Measurements from ENCODE around the gene LGR6. TPM values are rescaled to one million over a fixed set of nuclear protein-coding genes. Genes with fewer than 3 reads are reported as not detected.

The LGR6 gene
- total and polyA plus RNA-seq, 2 of the 8 experiments (the other 6 are each of a cell fraction or from before 2014, with no cell fraction given) = 0.50 to 1.0 TPM

DNA sequence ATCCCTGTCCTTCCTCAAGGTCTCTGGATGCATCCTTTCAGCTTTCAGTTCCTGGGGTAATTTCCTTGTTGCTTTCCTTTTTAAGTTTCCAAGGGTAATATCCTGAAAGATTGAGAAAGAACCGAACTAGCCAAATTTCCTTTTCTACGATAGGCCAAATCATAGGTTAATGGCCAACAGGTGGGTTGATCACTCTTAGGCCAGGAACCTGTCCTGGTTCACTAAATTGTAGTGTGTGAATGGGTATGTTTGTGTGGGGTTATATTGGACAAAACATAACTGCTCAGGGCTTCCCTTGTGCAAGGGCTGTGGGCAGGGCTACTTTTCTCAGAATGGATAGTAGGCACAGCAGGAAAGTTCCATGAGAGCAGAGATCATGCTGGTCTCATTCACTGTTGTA is 131.0 kb downstream of the LGR6 start:
- H2BK120ac ChIP-seq (replicated peaks; ENCODE audit: low read depth, low read length) = no peak overlapping the region
- H3K18ac ChIP-seq (ENCODE audit: extremely low read depth, low read length) = no peak overlapping the region
- H2BK20ac ChIP-seq (ENCODE audit: low read length) = no peak overlapping the region
- no peak overlapping the region for H4K8ac ChIP-seq (ENCODE audit: extremely low read depth, insufficient read depth, low read length)
- 94% methylated on average over 2 of the region's 2 CpGs; no CpG with 5 or more reads in 1 of the 2 experiments for WGBS, 2 experiments (ENCODE audit: extremely low coverage in 1 of 2, insufficient coverage in 1 of 2, insufficient read length in 1 of 2, insufficient replicate concordance in 2 of 2, low coverage in 1 of 2, low lambda C conversion rate in 2 of 2, missing lambda C conversion rate in 1 of 2)
- no peaks in the 10 kb centered on the region; a peak in 1 of 7 replicates for H3K4me1 ChIP-seq (replicated peaks in 1 of 4; ENCODE audit: control insufficient read depth in 3 of 4, insufficient read depth in 4 of 4, low read length in 3 of 4)
- no peaks in the 10 kb centered on the region for H4K20me1 ChIP-seq (replicated peaks in 1 of 2; ENCODE audit: control insufficient read depth in 1 of 2, insufficient read depth in 2 of 2, low read length in 2 of 2)
- no peak overlapping the region for H3K4ac ChIP-seq (replicated peaks; ENCODE audit: insufficient read length, low read depth, low read length)
- H3K9ac ChIP-seq (replicated peaks in 1 of 4; ENCODE audit: extremely low read depth in 1 of 4, low read depth in 3 of 4, low read length in 3 of 4) = no peak overlapping the region
- no peaks in the 10 kb centered on the region for H3K23me2 ChIP-seq (ENCODE audit: low read depth, low read length)
- H4K5ac ChIP-seq (ENCODE audit: insufficient read length, low read depth, low read length) = no peak overlapping the region
- ChIA-PET CTCF (ENCODE audit: partially characterized antibody) (interaction anchor here (0.6 to 2.0 kb wide), 8 partner anchors 8 to 136 kb away, joined by 3 to 8 read pairs (median 4); no protein-coding TSS in a partner anchor), POLR2A (ENCODE audit: partially characterized antibody) (interaction anchor here (0.9 kb wide), 1 partner anchor 70 kb away, joined by 3 read pairs; no protein-coding TSS in a partner anchor)
- H3K4me3 ChIP-seq (ENCODE audit: extremely low read depth in 1 of 4, insufficient read depth in 2 of 4, low read depth in 3 of 4, low read length in 4 of 4) = no peak overlapping the region
- H4K91ac ChIP-seq (replicated peaks; ENCODE audit: insufficient read length, low read length) = no peak overlapping the region
- no peaks in the 10 kb centered on the region for H3K36me3 ChIP-seq (ENCODE audit: control insufficient read depth in 2 of 4, insufficient read depth in 4 of 4, low read length in 3 of 4)
- H3K14ac ChIP-seq (ENCODE audit: insufficient read length) = no peak overlapping the region
- no peak overlapping the region for H3K23ac ChIP-seq (ENCODE audit: insufficient read length)
- H2AFZ ChIP-seq (ENCODE audit: low read length) = no peak overlapping the region
- H2AK5ac ChIP-seq (ENCODE audit: low read depth, low read length) = no peak overlapping the region
- no peak overlapping the region for H2BK12ac ChIP-seq (ENCODE audit: low read depth, low read length)
- H3K27me3 ChIP-seq (replicated peaks in 1 of 4; ENCODE audit: control insufficient read depth in 3 of 4, extremely low read depth in 1 of 4, insufficient read depth in 3 of 4, low read length in 3 of 4) = no peaks in the 10 kb centered on the region
- H3K79me2 ChIP-seq (ENCODE audit: control insufficient read depth in 1 of 2, insufficient read depth in 2 of 2, low read length in 2 of 2) = no peaks in the 10 kb centered on the region
- no peak overlapping the region for H3K56ac ChIP-seq (replicated peaks; ENCODE audit: insufficient read length, low read depth, low read length)
- TF ChIP-seq RXRA (IDR thresholded peaks at IDR 0.05; ENCODE audit: insufficient read depth, low read depth, low read length) (no peak), CBX5 (IDR thresholded peaks at IDR 0.05; ENCODE audit: low read depth, low read length) (no peak)
- H3K4me2 ChIP-seq (ENCODE audit: insufficient read depth in 1 of 2, low read depth in 2 of 2, low read length in 2 of 2) = no peak overlapping the region
- no peak for DNase-seq (ENCODE audit: low read depth in 1 of 2, low spot score in 2 of 2)
- no peak for FAIRE-seq
- H2BK5ac ChIP-seq (ENCODE audit: low read depth, low read length) = no peak overlapping the region
- H2BK15ac ChIP-seq (ENCODE audit: low read length) = no peak overlapping the region
- no peak overlapping the region for H3K27ac ChIP-seq (ENCODE audit: low read depth, low read length)
- no peaks in the 10 kb centered on the region for H3K79me1 ChIP-seq (ENCODE audit: low read depth, low read length)
- no peaks in the 10 kb centered on the region for H3K9me3 ChIP-seq (ENCODE audit: insufficient read depth in 2 of 2, low read depth in 1 of 2, low read length in 1 of 2)
